ENCODE results near the gene GDPD5.

DNA sequence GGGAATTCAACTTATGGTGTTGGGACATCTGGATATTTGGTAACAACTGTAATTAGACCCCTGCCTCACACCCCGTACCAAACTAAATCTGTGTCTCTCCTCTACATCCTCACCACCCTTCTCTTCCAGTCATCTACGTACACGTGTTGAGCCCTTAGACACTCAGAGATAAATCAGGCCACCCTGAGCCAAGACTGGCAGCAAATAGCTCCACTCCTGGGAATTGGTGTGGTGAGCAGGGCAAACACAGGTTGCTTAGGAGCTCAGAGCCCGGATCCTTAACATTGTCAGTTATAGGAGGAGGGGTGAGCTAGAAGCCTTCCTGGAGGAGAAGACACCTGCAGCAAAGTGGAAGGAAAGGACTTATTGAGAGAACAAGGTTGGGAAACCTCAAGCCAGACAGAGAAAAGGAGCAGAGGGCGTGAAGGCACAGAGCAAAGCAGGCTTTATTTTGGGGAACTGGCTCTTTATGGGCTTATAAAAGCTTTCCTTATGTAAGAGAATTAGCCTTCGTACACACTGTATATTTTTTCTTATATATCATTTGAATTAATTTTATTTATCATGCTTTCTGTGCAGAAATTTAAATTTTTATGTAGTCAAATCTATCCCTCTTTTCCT lies 55.8 kb downstream of the GDPD5 start:
- TF ChIP-seq TAF1 (IDR thresholded peaks at IDR 0.05; ENCODE audit: borderline replicate concordance, low read depth, low read length) (no peak), CTCF (IDR thresholded peaks at IDR 0.05 in 2 of 3, conservative IDR thresholded peaks at IDR 0.05 in 1 of 3; ENCODE audit: control insufficient read depth in 2 of 3, extremely low read depth in 1 of 3, insufficient read depth in 1 of 3, low read depth in 3 of 3, low read length in 3 of 3) (no peak), YBX1 (IDR thresholded peaks at IDR 0.05) (no peak), POLR2AphosphoS5 (IDR thresholded peaks at IDR 0.05; ENCODE audit: low read length) (no peak), MAX (IDR thresholded peaks at IDR 0.05; ENCODE audit: low read depth, low read length) (no peak), RBBP5 (conservative IDR thresholded peaks at IDR 0.05) (no peak), NR2F1 (conservative IDR thresholded peaks at IDR 0.05) (no peak), ETV6 (conservative IDR thresholded peaks at IDR 0.05 in 1 of 2, IDR thresholded peaks at IDR 0.05 in 1 of 2; ENCODE audit: borderline replicate concordance in 1 of 2, low read depth in 1 of 2) (no peak), POLR2A (IDR thresholded peaks at IDR 0.05; ENCODE audit: low read depth, low read length) (no peak)
